HL-60 (cell line): ENCODE measurements around the gene PCP2.

Experiments
- CTCF ChIP-seq: IDR thresholded peaks from one replicate; pipeline ENCODE4 v1.5.1; 2011; ENCODE audit warnings: low read length, control low read depth, inconsistent platforms; ENCODE audit not compliant: insufficient read depth
- TF ChIP-seq, protein P1 (sequence below): IDR thresholded peaks from 2 replicates; pipeline ENCODE4 v1.6.1; 2012; ENCODE audit warnings: low read depth; ENCODE audit not compliant: insufficient replicate concordance

DNA sequence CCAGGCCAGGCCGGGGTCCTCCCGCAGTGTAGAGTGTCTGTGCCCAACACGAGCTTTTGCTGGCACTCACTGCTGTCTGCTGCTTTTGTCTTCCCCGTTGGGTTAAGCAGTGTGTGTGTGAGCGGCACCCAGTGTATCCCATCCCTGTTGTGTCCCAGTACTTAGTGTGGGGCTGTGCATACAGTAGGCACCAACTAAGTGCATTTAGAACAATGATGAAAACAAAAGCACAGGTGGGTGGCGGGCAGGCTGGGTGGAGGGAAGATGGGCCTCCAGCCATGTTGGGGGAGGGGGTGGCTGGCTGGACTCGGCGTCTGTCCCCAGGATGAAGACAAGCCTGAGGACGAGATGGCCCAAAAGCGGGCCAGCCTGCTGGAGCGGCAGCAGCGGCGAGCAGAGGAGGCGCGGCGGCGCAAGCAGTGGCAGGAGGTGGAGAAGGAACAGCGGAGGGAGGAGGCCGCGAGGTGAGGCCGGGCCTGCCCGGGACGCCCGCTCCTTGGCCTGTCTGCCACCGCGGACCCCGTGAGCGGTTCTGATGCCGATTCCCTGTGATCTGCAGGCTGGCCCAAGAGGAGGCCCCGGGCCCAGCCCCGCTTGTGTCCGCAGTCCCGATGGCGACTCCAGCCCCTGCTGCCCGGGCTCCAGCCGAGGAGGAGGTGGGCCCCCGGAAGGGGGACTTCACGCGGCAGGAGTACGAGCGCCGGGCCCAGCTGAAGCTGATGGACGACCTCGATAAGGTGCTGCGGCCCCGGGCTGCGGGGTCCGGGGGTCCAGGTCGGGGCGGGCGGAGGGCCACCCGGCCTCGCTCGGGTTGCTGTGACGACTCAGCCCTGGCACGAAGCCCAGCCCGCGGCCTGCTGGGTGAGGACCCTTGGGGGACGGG is 18.4 kb downstream of the PCP2 start:
- TF ChIP-seq, protein P1, sequence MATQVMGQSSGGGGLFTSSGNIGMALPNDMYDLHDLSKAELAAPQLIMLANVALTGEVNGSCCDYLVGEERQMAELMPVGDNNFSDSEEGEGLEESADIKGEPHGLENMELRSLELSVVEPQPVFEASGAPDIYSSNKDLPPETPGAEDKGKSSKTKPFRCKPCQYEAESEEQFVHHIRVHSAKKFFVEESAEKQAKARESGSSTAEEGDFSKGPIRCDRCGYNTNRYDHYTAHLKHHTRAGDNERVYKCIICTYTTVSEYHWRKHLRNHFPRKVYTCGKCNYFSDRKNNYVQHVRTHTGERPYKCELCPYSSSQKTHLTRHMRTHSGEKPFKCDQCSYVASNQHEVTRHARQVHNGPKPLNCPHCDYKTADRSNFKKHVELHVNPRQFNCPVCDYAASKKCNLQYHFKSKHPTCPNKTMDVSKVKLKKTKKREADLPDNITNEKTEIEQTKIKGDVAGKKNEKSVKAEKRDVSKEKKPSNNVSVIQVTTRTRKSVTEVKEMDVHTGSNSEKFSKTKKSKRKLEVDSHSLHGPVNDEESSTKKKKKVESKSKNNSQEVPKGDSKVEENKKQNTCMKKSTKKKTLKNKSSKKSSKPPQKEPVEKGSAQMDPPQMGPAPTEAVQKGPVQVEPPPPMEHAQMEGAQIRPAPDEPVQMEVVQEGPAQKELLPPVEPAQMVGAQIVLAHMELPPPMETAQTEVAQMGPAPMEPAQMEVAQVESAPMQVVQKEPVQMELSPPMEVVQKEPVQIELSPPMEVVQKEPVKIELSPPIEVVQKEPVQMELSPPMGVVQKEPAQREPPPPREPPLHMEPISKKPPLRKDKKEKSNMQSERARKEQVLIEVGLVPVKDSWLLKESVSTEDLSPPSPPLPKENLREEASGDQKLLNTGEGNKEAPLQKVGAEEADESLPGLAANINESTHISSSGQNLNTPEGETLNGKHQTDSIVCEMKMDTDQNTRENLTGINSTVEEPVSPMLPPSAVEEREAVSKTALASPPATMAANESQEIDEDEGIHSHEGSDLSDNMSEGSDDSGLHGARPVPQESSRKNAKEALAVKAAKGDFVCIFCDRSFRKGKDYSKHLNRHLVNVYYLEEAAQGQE = no peak
- TF ChIP-seq CTCF = no peak
